HG03045 (cell line): ENCODE measurements around the gene KLHDC4.
"Not testable (repeated sequence)": the region's sequence is repeated elsewhere in the genome, so short reads cannot be mapped to it uniquely, and the experiment has no call there.

ENCODE experiments used
- ATAC-seq: cut with Tn5 transposase; IDR thresholded peaks from one replicate; pipeline ENCODE4 v1.9.1; 2021; ENCODE audit warnings: mild to moderate bottlenecking, moderate library complexity; ENCODE audit not compliant: unreplicated experiment

KLHDC4 gene

GRCh38 chr16:87765776-87766484 is at the start of gene KLHDC4:
TSS of gene KLHDC4 (minus strand) at chr16:87765986. CDS start at chr16:87765890, 96 bp downstream.
- peak; percentile 77 for ATAC-seq

- no peak for ATAC-seq
Observed at GRCh38 chr16:87815567-87815966, 49.8 kb upstream of the KLHDC4 start.

GRCh38 chr16:87812200-87812656 is 46.4 kb upstream of the KLHDC4 start:
- ATAC-seq = no peak

- ATAC-seq = not testable (repeated sequence)
Observed at GRCh38 chr16:87811454-87811853, 45.7 kb upstream of the KLHDC4 start.

GRCh38 chr16:87809150-87809902 is 43.5 kb upstream of the KLHDC4 start:
- ATAC-seq = peak; percentile 49

- no peak for ATAC-seq
Observed at GRCh38 chr16:87808108-87808507, 42.3 kb upstream of the KLHDC4 start.

GRCh38 chr16:87806641-87807546 is 41.1 kb upstream of the KLHDC4 start:
- ATAC-seq = no peak

- ATAC-seq = no peak
Observed at GRCh38 chr16:87806261-87806640, 40.5 kb upstream of the KLHDC4 start.

GRCh38 chr16:87803385-87803784 is 37.6 kb upstream of the KLHDC4 start:
- ATAC-seq = no peak

- no peak for ATAC-seq
Observed at GRCh38 chr16:87802670-87803069, 36.9 kb upstream of the KLHDC4 start.

- ATAC-seq = no peak
Observed at GRCh38 chr16:87801679-87802259, 36.0 kb upstream of the KLHDC4 start.

GRCh38 chr16:87800497-87800896 is 34.7 kb upstream of the KLHDC4 start:
- ATAC-seq = no peak

GRCh38 chr16:87795336-87795735 is 29.6 kb upstream of the KLHDC4 start:
- no peak for ATAC-seq

- no peak for ATAC-seq
Observed at GRCh38 chr16:87794485-87795078, 28.8 kb upstream of the KLHDC4 start.

GRCh38 chr16:87792205-87792565 is 26.4 kb upstream of the KLHDC4 start:
- no peak for ATAC-seq

- ATAC-seq = no peak
Observed at GRCh38 chr16:87791295-87792204, 25.8 kb upstream of the KLHDC4 start.

- ATAC-seq = no peak
Observed at GRCh38 chr16:87790292-87791100, 24.7 kb upstream of the KLHDC4 start.

GRCh38 chr16:87789437-87790291 is 23.9 kb upstream of the KLHDC4 start:
- ATAC-seq = no peak
